ENCODE data around the gene EPB41L4B.
A peak's percentile ranks its signal among the peaks of the same experiment; 100 is the strongest.
"Not testable (repeated sequence)": the region's sequence is repeated elsewhere in the genome, so short reads cannot be mapped to it uniquely, and the experiment has no call there.

Gene EPB41L4B

GRCh38 chr9:109320742-109321448 lies at the start of gene EPB41L4B:
Gene EPB41L4B, minus strand, starts transcription at chr9:109321059. Its CDS starts 613 bp downstream, at chr9:109320446.
- Histone ChIP-seq H3K27ac (ENCODE audit: low read length) (no peak within 1 kb of the TSS), H3K9me3 (ENCODE audit: control insufficient read depth, low read depth, low read length) (no peaks in the 10 kb centered on the region), H3K36me3 (ENCODE audit: control insufficient read depth, low read depth, low read length) (no peaks in the 10 kb centered on the region), H3K4me1 (ENCODE audit: control insufficient read depth, low read depth, low read length) (peaks cover 31% of the 10 kb centered on the region), H3K27me3 (ENCODE audit: control insufficient read depth, insufficient read depth, low read length) (peaks cover 20% of the 10 kb centered on the region), H3K9ac (ENCODE audit: low read length) (peak within 1 kb of the TSS; percentile 58), H3K4me3 (ENCODE audit: low read length) (peak within 1 kb of the TSS; percentile 64)

GRCh38 chr9:109369285-109369684 lies 48.4 kb upstream of the EPB41L4B start:
- Histone ChIP-seq H3K27me3 (ENCODE audit: control insufficient read depth, insufficient read depth, low read length) (no peaks in the 10 kb centered on the region), H3K9ac (ENCODE audit: low read length) (no peak overlapping the region), H3K9me3 (ENCODE audit: control insufficient read depth, low read depth, low read length) (no peaks in the 10 kb centered on the region), H3K27ac (ENCODE audit: low read length) (no peak overlapping the region), H3K4me1 (ENCODE audit: control insufficient read depth, low read depth, low read length) (no peaks in the 10 kb centered on the region), H3K36me3 (ENCODE audit: control insufficient read depth, low read depth, low read length) (no peaks in the 10 kb centered on the region), H3K4me3 (ENCODE audit: low read length) (no peak overlapping the region)

GRCh38 chr9:109360771-109361170 lies 39.9 kb upstream of the EPB41L4B start:
- Histone ChIP-seq H3K27me3 (ENCODE audit: control insufficient read depth, insufficient read depth, low read length) (no peaks in the 10 kb centered on the region), H3K9ac (ENCODE audit: low read length) (no peak overlapping the region), H3K9me3 (ENCODE audit: control insufficient read depth, low read depth, low read length) (no peaks in the 10 kb centered on the region), H3K36me3 (ENCODE audit: control insufficient read depth, low read depth, low read length) (no peaks in the 10 kb centered on the region), H3K4me3 (ENCODE audit: low read length) (no peak overlapping the region), H3K27ac (ENCODE audit: low read length) (no peak overlapping the region), H3K4me1 (ENCODE audit: control insufficient read depth, low read depth, low read length) (no peaks in the 10 kb centered on the region)

DNA sequence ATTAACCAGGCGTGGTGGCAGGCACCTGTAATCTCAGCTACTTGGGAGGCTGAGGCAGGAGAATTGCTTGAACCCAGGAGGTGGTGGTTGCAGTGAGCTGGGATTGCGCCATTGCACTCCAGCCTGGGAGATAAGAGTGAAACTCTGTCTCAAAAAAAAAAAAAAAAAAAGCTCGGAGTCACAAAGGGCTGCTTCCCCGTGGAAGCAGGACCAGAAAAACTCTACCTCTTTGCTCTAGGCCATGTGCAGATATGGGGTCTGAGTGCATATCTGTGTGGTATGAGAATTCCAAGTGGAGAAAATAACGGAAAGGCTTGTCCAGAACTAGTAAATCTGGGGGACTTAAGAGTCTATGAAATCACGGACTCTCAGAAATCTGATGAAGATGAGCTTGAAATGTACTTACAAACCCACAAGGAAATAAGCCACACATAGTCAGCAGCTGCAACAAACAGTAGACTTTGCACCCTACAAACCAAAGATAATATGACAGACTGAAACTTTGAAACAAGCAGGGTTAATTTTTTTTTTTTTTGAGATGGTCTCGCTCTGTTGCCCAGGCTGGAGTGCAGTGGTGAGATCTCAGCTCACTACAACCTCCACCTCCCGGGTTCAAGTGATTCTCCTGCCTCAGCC lies 38.2 kb upstream of the EPB41L4B start:
- H3K9ac ChIP-seq (ENCODE audit: low read length); H3K9me3 ChIP-seq (ENCODE audit: control insufficient read depth, low read depth, low read length); H3K36me3 ChIP-seq (ENCODE audit: control insufficient read depth, low read depth, low read length); H3K27ac ChIP-seq (ENCODE audit: low read length); H3K4me1 ChIP-seq (ENCODE audit: control insufficient read depth, low read depth, low read length); H3K4me3 ChIP-seq (ENCODE audit: low read length); H3K27me3 ChIP-seq (ENCODE audit: control insufficient read depth, insufficient read depth, low read length): not testable (repeated sequence)

DNA sequence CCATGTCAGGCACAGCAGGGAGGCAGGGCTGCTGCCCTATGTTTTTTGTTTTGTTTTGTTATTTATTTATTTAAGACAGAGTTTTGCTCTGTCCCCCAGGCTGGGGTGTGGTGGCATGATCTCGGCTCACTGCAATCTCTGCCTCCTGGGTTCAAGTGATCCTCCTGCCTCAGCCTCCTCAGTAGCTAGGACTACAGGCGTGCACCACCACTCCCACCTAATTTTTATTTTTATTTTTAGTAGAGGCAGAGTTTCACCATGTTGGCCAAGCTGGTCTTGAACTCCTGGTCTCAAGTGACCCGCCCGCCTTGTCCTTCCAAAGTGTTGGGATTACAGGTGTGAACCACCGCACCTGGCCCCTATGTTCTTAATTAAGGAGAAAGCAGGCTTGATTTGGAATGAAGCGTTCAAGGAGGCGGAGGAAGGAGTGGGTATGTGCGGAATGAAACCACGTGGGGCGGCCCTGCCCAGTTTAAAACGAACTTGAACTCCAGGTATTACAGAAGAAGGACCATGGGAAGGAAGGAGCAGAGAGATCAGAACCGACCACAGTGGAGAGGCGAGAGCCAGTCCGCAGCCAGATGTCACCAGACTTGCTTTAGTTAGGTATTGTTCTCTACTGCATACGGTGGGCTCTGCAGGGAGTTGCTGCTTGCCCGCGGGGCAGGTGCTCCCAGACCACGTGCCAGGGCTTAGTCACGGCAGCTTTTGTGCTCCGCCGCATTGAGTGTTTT lies 34.9 kb upstream of the EPB41L4B start:
- Histone ChIP-seq H3K27ac (ENCODE audit: low read length) (no peak overlapping the region), H3K9me3 (ENCODE audit: control insufficient read depth, low read depth, low read length) (no peaks in the 10 kb centered on the region), H3K4me3 (ENCODE audit: low read length) (no peak overlapping the region), H3K27me3 (ENCODE audit: control insufficient read depth, insufficient read depth, low read length) (no peaks in the 10 kb centered on the region), H3K36me3 (ENCODE audit: control insufficient read depth, low read depth, low read length) (no peaks in the 10 kb centered on the region), H3K4me1 (ENCODE audit: control insufficient read depth, low read depth, low read length) (no peaks in the 10 kb centered on the region), H3K9ac (ENCODE audit: low read length) (no peak overlapping the region)

- H3K4me1 ChIP-seq (ENCODE audit: control insufficient read depth, low read depth, low read length), result no peaks in the 10 kb centered on the region
- no peaks in the 10 kb centered on the region for H3K36me3 ChIP-seq (ENCODE audit: control insufficient read depth, low read depth, low read length)
- no peak overlapping the region for H3K9ac ChIP-seq (ENCODE audit: low read length)
- H3K27me3 ChIP-seq (ENCODE audit: control insufficient read depth, insufficient read depth, low read length), result no peaks in the 10 kb centered on the region
- H3K27ac ChIP-seq (ENCODE audit: low read length), result no peak overlapping the region
- no peak overlapping the region for H3K4me3 ChIP-seq (ENCODE audit: low read length)
- no peaks in the 10 kb centered on the region for H3K9me3 ChIP-seq (ENCODE audit: control insufficient read depth, low read depth, low read length)
Measured at GRCh38 chr9:109354190-109354589, 33.3 kb upstream of the EPB41L4B start.

GRCh38 chr9:109351032-109351431 lies 30.2 kb upstream of the EPB41L4B start:
- Histone ChIP-seq H3K27ac (ENCODE audit: low read length) (no peak overlapping the region), H3K36me3 (ENCODE audit: control insufficient read depth, low read depth, low read length) (no peaks in the 10 kb centered on the region), H3K9ac (ENCODE audit: low read length) (no peak overlapping the region), H3K4me3 (ENCODE audit: low read length) (no peak overlapping the region), H3K9me3 (ENCODE audit: control insufficient read depth, low read depth, low read length) (no peaks in the 10 kb centered on the region), H3K4me1 (ENCODE audit: control insufficient read depth, low read depth, low read length) (no peaks in the 10 kb centered on the region), H3K27me3 (ENCODE audit: control insufficient read depth, insufficient read depth, low read length) (no peaks in the 10 kb centered on the region)

GRCh38 chr9:109349421-109349846 lies 28.6 kb upstream of the EPB41L4B start:
- Histone ChIP-seq H3K36me3 (ENCODE audit: control insufficient read depth, low read depth, low read length) (no peaks in the 10 kb centered on the region), H3K9ac (ENCODE audit: low read length) (no peak overlapping the region), H3K27ac (ENCODE audit: low read length) (no peak overlapping the region), H3K9me3 (ENCODE audit: control insufficient read depth, low read depth, low read length) (no peaks in the 10 kb centered on the region), H3K27me3 (ENCODE audit: control insufficient read depth, insufficient read depth, low read length) (no peaks in the 10 kb centered on the region), H3K4me3 (ENCODE audit: low read length) (no peak overlapping the region), H3K4me1 (ENCODE audit: control insufficient read depth, low read depth, low read length) (peaks cover 10% of the 10 kb centered on the region)

DNA sequence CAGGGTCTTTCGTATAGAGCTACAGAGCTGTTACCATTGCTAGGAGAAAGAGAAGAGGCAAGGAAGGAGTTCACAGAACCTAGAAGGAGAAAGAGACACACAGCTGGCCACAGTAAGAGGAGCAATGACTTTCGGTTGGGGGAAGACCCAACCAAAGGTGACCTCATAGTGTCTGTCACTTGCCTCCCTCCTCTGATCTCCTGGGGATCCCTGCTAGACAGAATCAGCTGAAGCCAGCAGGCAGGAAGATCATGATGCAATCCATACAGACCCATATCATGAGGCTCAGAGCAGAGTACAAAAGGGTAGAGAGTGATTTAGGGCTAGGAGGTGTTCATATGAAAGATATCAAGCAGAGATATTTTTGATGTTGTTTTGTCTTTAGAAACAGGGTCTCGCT lies 26.0 kb upstream of the EPB41L4B start:
- Histone ChIP-seq H3K9ac (ENCODE audit: low read length) (no peak overlapping the region), H3K36me3 (ENCODE audit: control insufficient read depth, low read depth, low read length) (no peaks in the 10 kb centered on the region), H3K27me3 (ENCODE audit: control insufficient read depth, insufficient read depth, low read length) (no peaks in the 10 kb centered on the region), H3K4me1 (ENCODE audit: control insufficient read depth, low read depth, low read length) (peaks cover 10% of the 10 kb centered on the region), H3K9me3 (ENCODE audit: control insufficient read depth, low read depth, low read length) (no peaks in the 10 kb centered on the region), H3K4me3 (ENCODE audit: low read length) (no peak overlapping the region), H3K27ac (ENCODE audit: low read length) (no peak overlapping the region)

DNA sequence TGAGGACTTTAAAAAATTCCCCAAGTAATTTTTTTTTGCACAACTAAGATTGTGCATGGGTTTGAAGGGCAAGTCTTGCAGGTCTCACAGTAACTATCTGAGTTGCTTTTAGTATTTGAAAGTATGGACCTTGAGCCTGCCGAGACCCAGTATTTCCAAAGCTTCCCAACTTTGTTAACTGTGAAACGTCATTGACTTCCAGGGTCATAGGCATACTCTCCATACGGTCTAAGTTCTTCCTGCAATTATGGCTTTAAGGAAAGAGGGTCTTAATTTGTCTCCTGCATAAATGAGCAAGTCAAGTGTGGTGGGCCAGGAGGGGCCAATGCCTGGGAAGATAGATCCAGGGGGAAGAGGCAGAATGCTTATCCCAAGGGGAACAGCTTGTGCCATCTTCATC lies 24.0 kb upstream of the EPB41L4B start:
- no peaks in the 10 kb centered on the region for H3K36me3 ChIP-seq (ENCODE audit: control insufficient read depth, low read depth, low read length)
- H3K27me3 ChIP-seq (ENCODE audit: control insufficient read depth, insufficient read depth, low read length), result no peaks in the 10 kb centered on the region
- H3K4me3 ChIP-seq (ENCODE audit: low read length), result no peak overlapping the region
- H3K9ac ChIP-seq (ENCODE audit: low read length), result no peak overlapping the region
- H3K4me1 ChIP-seq (ENCODE audit: control insufficient read depth, low read depth, low read length), result peaks cover 10% of the 10 kb centered on the region
- no peaks in the 10 kb centered on the region for H3K9me3 ChIP-seq (ENCODE audit: control insufficient read depth, low read depth, low read length)
- H3K27ac ChIP-seq (ENCODE audit: low read length), result no peak overlapping the region

- no peaks in the 10 kb centered on the region for H3K36me3 ChIP-seq (ENCODE audit: control insufficient read depth, low read depth, low read length)
Measured at GRCh38 chr9:109342878-109343277, 22.0 kb upstream of the EPB41L4B start.

More at GRCh38 chr9:109342878-109343277, 22.0 kb upstream of the EPB41L4B start:
- H3K4me1 ChIP-seq (ENCODE audit: control insufficient read depth, low read depth, low read length), result peaks cover 16% of the 10 kb centered on the region
- H3K27ac ChIP-seq (ENCODE audit: low read length), result no peak overlapping the region
- no peaks in the 10 kb centered on the region for H3K9me3 ChIP-seq (ENCODE audit: control insufficient read depth, low read depth, low read length)
- H3K4me3 ChIP-seq (ENCODE audit: low read length), result no peak overlapping the region
- no peak overlapping the region for H3K9ac ChIP-seq (ENCODE audit: low read length)
- H3K27me3 ChIP-seq (ENCODE audit: control insufficient read depth, insufficient read depth, low read length), result no peaks in the 10 kb centered on the region
